ENCODE measurements around the gene FGF23. TPM values are rescaled to one million over a fixed set of nuclear protein-coding genes. Genes with fewer than 3 reads are reported as not detected.

The FGF23 gene
- total and polyA plus RNA-seq, 2 of the 4 experiments (the other 2 are of a cell fraction), result not detected

GRCh38 chr12:4322726-4323125, 56.8 kb downstream of the FGF23 start:
- Histone ChIP-seq H3K4me3 (ENCODE audit: insufficient read depth, low read depth, low read length) (no peak overlapping the region), H3K9ac (ENCODE audit: low read depth, low read length) (no peak overlapping the region)

More at GRCh38 chr12:4322726-4323125, 56.8 kb downstream of the FGF23 start:
- peaks cover 2% of the 10 kb centered on the region; the same call in 1 of the 2 replicates for H3K4me1 ChIP-seq (ENCODE audit: control insufficient read depth, insufficient read depth, low read length)
- H3K18ac ChIP-seq (ENCODE audit: low read depth, low read length), result no peak overlapping the region
- intact Hi-C loops (cut with micrococcal nuclease), result loop anchor here (5.0 kb wide), 1 partner anchor 215 kb away; the partner anchor contains the start of gene RAD51AP1
- H3K4me2 ChIP-seq (ENCODE audit: low read depth, low read length), result 0 out of 2 replicates have a peak overlapping the region, but pooled peaks have one; percentile 27
- dilution Hi-C loops (cut with HindIII; ENCODE audit: low sequenced_read_pairs, unreplicated experiment), result no loop called here
- peaks cover 28 to 30% of the 10 kb centered on the region in 2 experiments for H3K79me1 ChIP-seq (ENCODE audit: low read depth in 1 of 2, low read length in 2 of 2)
- no TSS peak for BruUV-seq (replicated peaks)
- peaks cover 3% of the 10 kb centered on the region; the same call in 1 of the 2 replicates for H3K36me3 ChIP-seq (ENCODE audit: control insufficient read depth, insufficient read depth, low read length)
- H3K27ac ChIP-seq (ENCODE audit: insufficient read depth, low read length), result no peak overlapping the region
- DNase-seq, result no peak
- H2BK120ac ChIP-seq (ENCODE audit: low read depth, low read length), result no peak overlapping the region
- peaks cover 7% of the 10 kb centered on the region; the same call in 1 of the 2 replicates for H4K20me1 ChIP-seq (ENCODE audit: insufficient read depth, low read length)
- no peak overlapping the region for H2BK15ac ChIP-seq (ENCODE audit: low read depth, low read length)
- no peak for ATAC-seq (ENCODE audit: low read depth)
- no peaks in the 10 kb centered on the region for H3K27me3 ChIP-seq (ENCODE audit: control insufficient read depth, insufficient read depth, low read length)
- H2AK9ac ChIP-seq (replicated peaks; ENCODE audit: low read depth, low read length, poor library complexity), result no peak overlapping the region
- H3K14ac ChIP-seq (replicated peaks; ENCODE audit: low read depth, low read length), result no peak overlapping the region
- CTCF ChIA-PET, result interaction anchor here (0.6 kb wide), 1 partner anchor 215 kb away, joined by 3 read pairs; no protein-coding TSS in a partner anchor
- no peak overlapping the region for H2AK5ac ChIP-seq (ENCODE audit: low read depth, low read length)
- no peak overlapping the region for H3K4ac ChIP-seq (ENCODE audit: low read depth, low read length)
- in situ Hi-C loops (cut with MboI; ENCODE audit: low sequenced_read_pairs), result no loop called here
- H4K91ac ChIP-seq (ENCODE audit: insufficient read depth, low read depth, low read length), result no peak overlapping the region
- H4K5ac ChIP-seq (ENCODE audit: low read depth, low read length), result no peak overlapping the region
- H3K23ac ChIP-seq (ENCODE audit: low read depth, low read length), result no peak overlapping the region
- no peak overlapping the region for H3K56ac ChIP-seq (ENCODE audit: extremely low read depth, insufficient read depth, low read length)
- WGBS, 2 experiments (ENCODE audit: extremely low coverage in 2 of 2, insufficient read length in 1 of 2), result 100% methylated on average over 1 of the region's 5 CpGs; no CpG with 5 or more reads in 1 of the 2 experiments
- no peak overlapping the region for H2BK20ac ChIP-seq (ENCODE audit: low read depth, low read length)
- H2BK5ac ChIP-seq (ENCODE audit: low read depth, low read length, poor library complexity, severe bottlenecking), result no peak overlapping the region
- H4K8ac ChIP-seq (ENCODE audit: low read depth in 2 of 2, low read length in 2 of 2), result no peak overlapping the region
- H2AFZ ChIP-seq (replicated peaks; ENCODE audit: low read length, poor library complexity), result no peak overlapping the region
- TF ChIP-seq RAD21 (IDR thresholded peaks at IDR 0.05; ENCODE audit: low read length), result no peak
- TF ChIP-seq CEBPB (IDR thresholded peaks at IDR 0.05; ENCODE audit: low read depth, low read length), result no peak
- TF ChIP-seq MAFK (IDR thresholded peaks at IDR 0.05; ENCODE audit: low read depth, low read length), result no peak
- no peak for TF ChIP-seq MAZ (IDR thresholded peaks at IDR 0.05; ENCODE audit: borderline replicate concordance, low read depth, low read length)
- no peak for TF ChIP-seq RFX5 (IDR thresholded peaks at IDR 0.05; ENCODE audit: low read depth, low read length)
- TF ChIP-seq USF2 (IDR thresholded peaks at IDR 0.05; ENCODE audit: low read depth, low read length), result no peak
- TF ChIP-seq SMC3 (IDR thresholded peaks at IDR 0.05; ENCODE audit: low read depth, low read length), result no peak
- no peak for TF ChIP-seq FOS (IDR thresholded peaks at IDR 0.05; ENCODE audit: low read depth, low read length)
- no peak for TF ChIP-seq CTCF (conservative IDR thresholded peaks at IDR 0.05; ENCODE audit: low read depth, low read length)
- no peak for TF ChIP-seq POLR2A (IDR thresholded peaks at IDR 0.05; ENCODE audit: low read depth, low read length)
- TF ChIP-seq CHD1 (IDR thresholded peaks at IDR 0.05; ENCODE audit: low read depth, low read length), result no peak
- no peak for TF ChIP-seq BHLHE40 (IDR thresholded peaks at IDR 0.05; ENCODE audit: low read depth, low read length)
- TF ChIP-seq RCOR1 (IDR thresholded peaks at IDR 0.05; ENCODE audit: insufficient replicate concordance, low read length), result no peak
- TF ChIP-seq MXI1 (IDR thresholded peaks at IDR 0.05; ENCODE audit: borderline replicate concordance, low read depth, low read length), result no peak
- no peak for TF ChIP-seq ELK1 (IDR thresholded peaks at IDR 0.05; ENCODE audit: borderline replicate concordance, low read depth, low read length)
- H3K9me1 ChIP-seq (ENCODE audit: insufficient read depth, low read length), result no peaks in the 10 kb centered on the region; the same call in 1 of the 2 replicates
- H3K9me3 ChIP-seq (ENCODE audit: control insufficient read depth, insufficient read depth, low read length), result no peaks in the 10 kb centered on the region
- POLR2A ChIA-PET (ENCODE audit: unreplicated experiment), result no interaction called here

Data from IMR-90 (cell line).